ENCODE measurements around the gene SLC37A1. TPM values are rescaled to one million over a fixed set of nuclear protein-coding genes. Genes with fewer than 3 reads are reported as not detected.
"Not testable (repeated sequence)": the region's sequence is repeated elsewhere in the genome, so short reads cannot be mapped to it uniquely, and the experiment has no call there.

The SLC37A1 gene
- total RNA-seq, 1 experiment from 2014 or later: 15.0 TPM

DNA sequence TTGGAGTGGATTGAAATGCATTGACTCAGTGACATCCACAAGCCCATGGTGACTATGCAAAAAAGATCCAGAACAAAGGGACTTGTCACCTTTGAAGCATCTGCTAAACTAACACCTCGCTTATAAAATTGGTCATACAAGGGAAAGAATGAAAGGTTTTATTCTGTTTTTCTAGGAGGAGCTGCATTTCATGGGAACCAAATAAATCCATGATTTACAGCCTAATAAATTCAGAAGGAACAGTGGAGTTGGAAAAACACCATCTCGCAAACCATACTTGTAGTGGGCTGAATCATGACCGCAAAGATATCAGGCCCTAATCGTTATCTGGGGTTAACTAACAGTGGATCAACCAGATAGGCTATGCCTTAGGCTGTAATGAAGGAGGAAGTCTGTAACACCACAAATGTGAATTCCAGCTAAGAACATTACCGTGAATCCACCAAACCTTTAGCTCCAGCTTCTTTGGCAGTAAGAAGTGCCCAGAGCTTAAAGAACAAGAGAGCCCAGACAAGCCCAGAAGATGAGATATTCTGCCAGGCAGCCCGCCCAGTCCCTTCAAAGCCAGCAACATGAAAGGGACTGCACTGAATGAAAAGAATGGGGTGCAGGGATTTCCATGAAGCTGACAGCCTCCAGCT, 45.0 kb upstream of the SLC37A1 start:
- Histone ChIP-seq H3K27ac (ENCODE audit: low read depth, low read length) (no peak overlapping the region), H3K4me2 (ENCODE audit: low read length) (no peak overlapping the region)

DNA sequence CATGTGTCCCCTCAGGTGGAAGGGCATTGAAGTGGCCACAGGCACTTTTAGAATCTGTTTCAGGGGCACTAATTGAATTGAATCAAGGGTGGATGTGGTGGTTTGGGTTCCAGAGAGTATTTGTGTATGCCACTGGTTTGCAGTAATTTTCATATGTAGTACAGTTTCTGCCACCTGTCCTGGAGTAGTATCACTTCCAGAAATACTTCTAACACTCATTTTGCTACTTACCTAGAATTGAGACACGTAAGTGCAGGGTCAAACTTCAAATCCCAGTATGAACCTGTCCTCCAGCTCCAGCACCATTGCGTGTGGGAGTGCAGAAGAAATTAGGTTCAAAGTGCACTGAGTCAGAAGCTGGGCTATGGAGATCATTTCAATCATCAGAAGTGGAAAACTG, 44.4 kb upstream of the SLC37A1 start:
- ChIA-PET RAD21 (ENCODE audit: low non-redundant PET in 1 of 2, low total read pairs in 2 of 2, uncharacterized antibody in 2 of 2, unreplicated experiment in 2 of 2) (no interaction called here), CTCF (no interaction called here), POLR2A (no interaction called here)
- H3K27ac ChIP-seq (ENCODE audit: low read depth, low read length): no peak overlapping the region
- no peaks in the 10 kb centered on the region for H3K9me3 ChIP-seq (ENCODE audit: control insufficient read depth in 1 of 2, insufficient read depth in 1 of 2, low read depth in 1 of 2, low read length in 2 of 2)
- H3K9ac ChIP-seq (ENCODE audit: low read length): no peak overlapping the region
- BruUV-seq (replicated peaks): no TSS peak
- peaks cover 12 to 18% of the 10 kb centered on the region in 2 experiments for H3K4me1 ChIP-seq (ENCODE audit: control insufficient read depth in 1 of 2, insufficient read depth in 2 of 2, low read length in 2 of 2)
- DNase-seq (ENCODE audit: low read depth, low spot score) (no peak), ATAC-seq (no peak)
- TF ChIP-seq, protein P1, sequence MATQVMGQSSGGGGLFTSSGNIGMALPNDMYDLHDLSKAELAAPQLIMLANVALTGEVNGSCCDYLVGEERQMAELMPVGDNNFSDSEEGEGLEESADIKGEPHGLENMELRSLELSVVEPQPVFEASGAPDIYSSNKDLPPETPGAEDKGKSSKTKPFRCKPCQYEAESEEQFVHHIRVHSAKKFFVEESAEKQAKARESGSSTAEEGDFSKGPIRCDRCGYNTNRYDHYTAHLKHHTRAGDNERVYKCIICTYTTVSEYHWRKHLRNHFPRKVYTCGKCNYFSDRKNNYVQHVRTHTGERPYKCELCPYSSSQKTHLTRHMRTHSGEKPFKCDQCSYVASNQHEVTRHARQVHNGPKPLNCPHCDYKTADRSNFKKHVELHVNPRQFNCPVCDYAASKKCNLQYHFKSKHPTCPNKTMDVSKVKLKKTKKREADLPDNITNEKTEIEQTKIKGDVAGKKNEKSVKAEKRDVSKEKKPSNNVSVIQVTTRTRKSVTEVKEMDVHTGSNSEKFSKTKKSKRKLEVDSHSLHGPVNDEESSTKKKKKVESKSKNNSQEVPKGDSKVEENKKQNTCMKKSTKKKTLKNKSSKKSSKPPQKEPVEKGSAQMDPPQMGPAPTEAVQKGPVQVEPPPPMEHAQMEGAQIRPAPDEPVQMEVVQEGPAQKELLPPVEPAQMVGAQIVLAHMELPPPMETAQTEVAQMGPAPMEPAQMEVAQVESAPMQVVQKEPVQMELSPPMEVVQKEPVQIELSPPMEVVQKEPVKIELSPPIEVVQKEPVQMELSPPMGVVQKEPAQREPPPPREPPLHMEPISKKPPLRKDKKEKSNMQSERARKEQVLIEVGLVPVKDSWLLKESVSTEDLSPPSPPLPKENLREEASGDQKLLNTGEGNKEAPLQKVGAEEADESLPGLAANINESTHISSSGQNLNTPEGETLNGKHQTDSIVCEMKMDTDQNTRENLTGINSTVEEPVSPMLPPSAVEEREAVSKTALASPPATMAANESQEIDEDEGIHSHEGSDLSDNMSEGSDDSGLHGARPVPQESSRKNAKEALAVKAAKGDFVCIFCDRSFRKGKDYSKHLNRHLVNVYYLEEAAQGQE (IDR thresholded peaks at IDR 0.05; ENCODE audit: low read depth): no peak
- TF ChIP-seq EZH2phosphoT487 (IDR thresholded peaks at IDR 0.05; ENCODE audit: borderline replicate concordance) (no peak), EZH2 (IDR thresholded peaks at IDR 0.05) (no peak)
- TF ChIP-seq, protein P2, sequence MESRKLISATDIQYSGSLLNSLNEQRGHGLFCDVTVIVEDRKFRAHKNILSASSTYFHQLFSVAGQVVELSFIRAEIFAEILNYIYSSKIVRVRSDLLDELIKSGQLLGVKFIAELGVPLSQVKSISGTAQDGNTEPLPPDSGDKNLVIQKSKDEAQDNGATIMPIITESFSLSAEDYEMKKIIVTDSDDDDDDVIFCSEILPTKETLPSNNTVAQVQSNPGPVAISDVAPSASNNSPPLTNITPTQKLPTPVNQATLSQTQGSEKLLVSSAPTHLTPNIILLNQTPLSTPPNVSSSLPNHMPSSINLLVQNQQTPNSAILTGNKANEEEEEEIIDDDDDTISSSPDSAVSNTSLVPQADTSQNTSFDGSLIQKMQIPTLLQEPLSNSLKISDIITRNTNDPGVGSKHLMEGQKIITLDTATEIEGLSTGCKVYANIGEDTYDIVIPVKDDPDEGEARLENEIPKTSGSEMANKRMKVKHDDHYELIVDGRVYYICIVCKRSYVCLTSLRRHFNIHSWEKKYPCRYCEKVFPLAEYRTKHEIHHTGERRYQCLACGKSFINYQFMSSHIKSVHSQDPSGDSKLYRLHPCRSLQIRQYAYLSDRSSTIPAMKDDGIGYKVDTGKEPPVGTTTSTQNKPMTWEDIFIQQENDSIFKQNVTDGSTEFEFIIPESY (IDR thresholded peaks at IDR 0.05; ENCODE audit: extremely low read depth, insufficient replicate concordance, low read length): no peak
- H3K36me3 ChIP-seq (ENCODE audit: control insufficient read depth in 1 of 2, insufficient read depth in 2 of 2, low read length in 2 of 2): no peaks in the 10 kb centered on the region
- H2AFZ ChIP-seq (ENCODE audit: low read depth, low read length, poor library complexity, severe bottlenecking): no peak overlapping the region
- H3K4me3 ChIP-seq (replicated peaks in 1 of 2; ENCODE audit: low read depth in 1 of 2, low read length in 2 of 2): no peak overlapping the region
- no peaks in the 10 kb centered on the region for H4K20me1 ChIP-seq (ENCODE audit: insufficient read depth)
- no peaks in the 10 kb centered on the region for H3K79me2 ChIP-seq (ENCODE audit: insufficient read depth, low read length)
- no peaks in the 10 kb centered on the region for H3K9me2 ChIP-seq (ENCODE audit: insufficient read depth)
- no peaks in the 10 kb centered on the region for H3K27me3 ChIP-seq (ENCODE audit: insufficient read depth, low read length)
- no peak overlapping the region for H3K4me2 ChIP-seq (ENCODE audit: low read length)
- intact Hi-C loops (cut with micrococcal nuclease): no loop called here

More for the DNA sequence above, 45.0 kb upstream of the SLC37A1 start:
- peaks cover 5 to 18% of the 10 kb centered on the region in 2 experiments for H3K4me1 ChIP-seq (ENCODE audit: control insufficient read depth in 1 of 2, insufficient read depth in 2 of 2, low read length in 2 of 2)
- no peaks in the 10 kb centered on the region for H3K9me2 ChIP-seq (ENCODE audit: insufficient read depth)
- H3K4me3 ChIP-seq (replicated peaks in 1 of 2; ENCODE audit: low read depth in 1 of 2, low read length in 2 of 2): no peak overlapping the region
- no peaks in the 10 kb centered on the region for H3K27me3 ChIP-seq (ENCODE audit: insufficient read depth, low read length)
- H4K20me1 ChIP-seq (ENCODE audit: insufficient read depth): no peaks in the 10 kb centered on the region
- H2AFZ ChIP-seq (ENCODE audit: low read depth, low read length, poor library complexity, severe bottlenecking): no peak overlapping the region
- no peaks in the 10 kb centered on the region for H3K79me2 ChIP-seq (ENCODE audit: insufficient read depth, low read length)
- intact Hi-C loops (cut with micrococcal nuclease): no loop called here
- DNase-seq (ENCODE audit: low read depth, low spot score): no peak
- no peaks in the 10 kb centered on the region for H3K36me3 ChIP-seq (ENCODE audit: control insufficient read depth in 1 of 2, insufficient read depth in 2 of 2, low read length in 2 of 2)
- no peaks in the 10 kb centered on the region for H3K9me3 ChIP-seq (ENCODE audit: control insufficient read depth in 1 of 2, insufficient read depth in 1 of 2, low read depth in 1 of 2, low read length in 2 of 2)
- RAD21 ChIA-PET (ENCODE audit: low non-redundant PET in 1 of 2, low total read pairs in 2 of 2, uncharacterized antibody in 2 of 2, unreplicated experiment in 2 of 2): no interaction called here
- no peak for TF ChIP-seq FOSL1 (IDR thresholded peaks at IDR 0.05; ENCODE audit: low read depth)
- CTCF ChIA-PET: no interaction called here
- no TSS peak for BruUV-seq (replicated peaks)
- no peak for ATAC-seq
- no peak overlapping the region for H3K9ac ChIP-seq (ENCODE audit: low read length)
- POLR2A ChIA-PET: no interaction called here

DNA sequence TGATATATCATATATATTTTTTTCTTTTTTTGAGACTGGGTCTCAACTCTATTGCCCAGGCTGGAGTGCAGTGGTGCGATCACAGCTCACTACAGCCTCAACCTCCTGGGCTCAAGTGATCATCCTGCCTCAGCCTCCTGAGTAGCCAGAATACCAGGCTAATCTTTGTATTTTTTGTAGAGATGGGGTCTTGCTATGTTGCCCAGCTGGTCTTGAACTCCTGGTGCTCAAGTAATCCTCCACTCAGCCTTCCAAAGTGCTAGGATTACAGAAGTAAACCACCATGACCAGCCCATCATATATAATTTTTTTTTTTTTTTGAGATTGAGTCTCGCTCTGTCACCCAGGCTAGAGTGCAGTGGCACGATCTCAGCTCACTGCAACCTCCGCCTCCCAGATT, 43.9 kb upstream of the SLC37A1 start:
- H2AFZ ChIP-seq (ENCODE audit: low read depth, low read length, poor library complexity, severe bottlenecking); H3K9me3 ChIP-seq (ENCODE audit: control insufficient read depth in 1 of 2, insufficient read depth in 1 of 2, low read depth in 1 of 2, low read length in 2 of 2); H3K27me3 ChIP-seq (ENCODE audit: insufficient read depth, low read length); RAD21 ChIA-PET (ENCODE audit: low non-redundant PET in 1 of 2, low total read pairs in 2 of 2, uncharacterized antibody in 2 of 2, unreplicated experiment in 2 of 2); H3K36me3 ChIP-seq (ENCODE audit: control insufficient read depth in 1 of 2, insufficient read depth in 2 of 2, low read length in 2 of 2); H3K27ac ChIP-seq (ENCODE audit: low read depth, low read length); CTCF ChIA-PET; H3K9me2 ChIP-seq (ENCODE audit: insufficient read depth); H3K79me2 ChIP-seq (ENCODE audit: insufficient read depth, low read length); ATAC-seq; H3K4me3 ChIP-seq (replicated peaks in 1 of 2; ENCODE audit: low read depth in 1 of 2, low read length in 2 of 2); POLR2A ChIA-PET; H3K4me2 ChIP-seq (ENCODE audit: low read length); DNase-seq (ENCODE audit: low read depth, low spot score); H3K9ac ChIP-seq (ENCODE audit: low read length); BruUV-seq (replicated peaks); H4K20me1 ChIP-seq (ENCODE audit: insufficient read depth); intact Hi-C loops (cut with micrococcal nuclease): not testable (repeated sequence)
- H3K4me1 ChIP-seq (ENCODE audit: control insufficient read depth in 1 of 2, insufficient read depth in 2 of 2, low read length in 2 of 2): peaks cover 15 to 23% of the 10 kb centered on the region in 2 experiments

Measured in HCT116 (cell line).